NCI-H748 treated with DMSO at 0.1 percent for 48 hours (cell line): ENCODE data around the gene ME1.
"Not testable (repeated sequence)": the region's sequence is repeated elsewhere in the genome, so short reads cannot be mapped to it uniquely, and the experiment has no call there.

ENCODE experiments used
- DNase-seq: peaks from one replicate; lab custom pipeline; 2025; lab: John Stamatoyannopoulos, UW

Gene ME1

DNA sequence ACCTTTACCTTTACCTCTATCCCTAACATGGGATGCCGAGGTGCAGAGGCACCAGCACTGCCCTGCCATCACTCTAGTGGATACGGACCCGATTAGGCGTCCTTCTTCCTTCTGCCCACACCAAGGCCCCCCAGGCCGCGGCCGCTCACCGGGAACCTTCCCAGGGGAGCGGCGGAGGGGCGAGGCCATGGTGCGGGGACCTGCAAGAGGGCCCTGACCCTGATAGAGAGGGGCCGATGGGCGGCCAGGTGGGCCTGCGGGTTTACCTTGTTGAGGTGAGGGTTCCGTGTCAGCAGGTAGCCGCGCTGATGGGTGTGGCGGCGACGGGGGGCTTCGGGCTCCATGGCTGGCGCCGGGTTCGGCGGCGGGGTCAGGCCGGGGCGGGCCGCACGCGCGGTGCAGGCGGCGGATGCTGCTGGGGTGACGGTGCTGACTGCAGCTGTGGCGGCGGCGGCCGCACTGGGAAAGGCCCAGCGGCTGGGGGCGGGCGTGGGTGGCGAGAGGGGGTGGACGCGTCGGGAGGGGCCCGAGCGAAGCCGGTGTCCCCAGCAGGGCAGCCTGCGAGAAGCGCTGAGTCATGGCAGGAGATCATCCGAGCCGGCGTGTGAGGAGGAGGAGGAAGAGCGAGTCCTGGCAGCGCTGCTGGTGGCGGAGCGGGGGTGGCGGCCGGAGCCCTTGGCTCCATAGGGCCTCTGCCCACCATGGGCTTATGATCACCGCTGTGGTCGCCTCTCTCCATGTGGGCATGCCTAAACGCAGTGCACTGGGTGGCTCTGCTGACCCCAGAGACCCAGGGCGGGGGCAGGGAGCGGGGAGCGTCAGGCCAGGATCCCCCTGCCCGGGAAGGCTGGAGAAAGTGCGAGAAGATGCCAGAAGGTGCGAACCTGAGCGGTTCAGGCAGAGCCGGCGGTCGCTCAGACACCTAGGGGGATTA, at the start of gene ME1:
ME1 (minus strand) TSS at position 441 of the 934 bp plus-strand sequence; CDS start at position 344, 97 bp downstream.
- no peak for DNase-seq

DNA sequence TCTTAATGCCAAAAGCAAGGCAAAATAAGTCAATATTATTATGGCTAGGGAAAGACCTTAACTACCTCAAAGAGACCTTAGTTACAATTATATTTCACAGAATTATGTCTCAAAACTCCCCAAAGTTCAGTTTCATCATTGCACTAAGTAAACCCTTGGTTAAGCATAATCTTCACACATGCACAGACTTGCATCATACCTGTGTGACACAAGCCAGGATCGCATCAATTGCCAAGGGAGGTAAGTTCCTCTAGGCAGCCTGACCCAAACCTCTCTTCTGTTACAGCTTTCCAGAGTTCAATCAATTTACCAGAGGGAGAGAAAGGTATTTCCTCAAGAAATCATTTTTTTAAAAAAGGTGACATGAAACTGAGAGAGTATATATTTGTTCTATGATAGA, 49.6 kb upstream of the ME1 start:
- DNase-seq, result no peak

DNA sequence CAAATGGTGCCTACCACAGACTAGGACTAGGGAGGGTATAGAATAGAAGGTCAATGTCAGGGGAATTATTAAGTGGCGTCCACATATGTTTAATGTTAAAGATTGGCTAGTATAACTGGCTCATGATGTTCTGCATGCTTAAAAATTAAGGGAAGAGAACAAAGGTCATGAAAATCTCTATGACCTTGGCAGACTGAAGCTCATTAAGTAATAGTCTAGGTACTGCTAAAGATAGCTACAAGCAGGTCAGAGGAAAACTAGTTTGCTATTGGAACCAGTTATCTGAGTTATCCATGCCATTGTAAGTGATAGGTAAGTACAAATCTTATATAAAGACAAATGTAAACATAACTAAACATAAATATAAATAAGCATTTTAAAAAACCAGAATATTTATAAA, 48.5 kb upstream of the ME1 start:
- DNase-seq, result no peak

DNA sequence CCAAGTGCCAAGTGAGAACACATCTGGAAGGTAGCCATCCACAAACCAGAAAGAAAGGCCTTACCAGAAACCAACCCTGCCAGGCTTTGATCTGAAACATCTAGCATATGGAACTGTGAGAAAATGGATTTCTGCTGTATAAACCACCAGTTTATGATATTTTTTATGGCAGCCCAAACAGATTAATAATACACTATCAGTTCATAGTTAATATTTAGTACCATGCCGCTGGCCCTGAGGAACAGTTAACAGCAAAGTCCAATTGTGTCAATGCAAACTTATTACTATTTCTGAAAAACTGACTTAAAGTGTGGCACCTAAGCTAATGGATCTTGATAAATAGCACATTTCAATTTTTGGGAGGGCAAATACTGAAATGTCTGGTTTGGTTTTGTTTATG, 46.1 kb upstream of the ME1 start:
- DNase-seq, result no peak

DNA sequence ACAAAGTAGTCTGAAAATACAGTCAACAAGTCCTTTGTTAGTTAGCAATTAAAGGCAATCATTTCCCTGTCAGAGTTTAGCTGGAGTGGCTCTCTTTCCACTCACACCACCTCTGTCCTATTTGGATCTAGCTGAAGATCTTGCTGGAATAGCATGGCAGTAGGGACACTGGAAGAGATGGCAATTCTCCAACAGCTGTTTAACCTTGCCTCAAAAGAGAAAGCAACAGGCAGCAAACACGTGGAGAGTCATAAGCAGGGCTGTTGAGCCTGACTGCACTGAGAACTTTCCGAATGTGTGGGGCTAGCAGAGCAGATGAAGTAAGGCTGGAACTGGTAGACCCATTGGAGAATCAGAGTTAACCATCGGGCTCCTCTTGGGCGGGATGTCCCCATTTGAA, 43.5 kb upstream of the ME1 start:
- DNase-seq, result peak; percentile 77

DNA sequence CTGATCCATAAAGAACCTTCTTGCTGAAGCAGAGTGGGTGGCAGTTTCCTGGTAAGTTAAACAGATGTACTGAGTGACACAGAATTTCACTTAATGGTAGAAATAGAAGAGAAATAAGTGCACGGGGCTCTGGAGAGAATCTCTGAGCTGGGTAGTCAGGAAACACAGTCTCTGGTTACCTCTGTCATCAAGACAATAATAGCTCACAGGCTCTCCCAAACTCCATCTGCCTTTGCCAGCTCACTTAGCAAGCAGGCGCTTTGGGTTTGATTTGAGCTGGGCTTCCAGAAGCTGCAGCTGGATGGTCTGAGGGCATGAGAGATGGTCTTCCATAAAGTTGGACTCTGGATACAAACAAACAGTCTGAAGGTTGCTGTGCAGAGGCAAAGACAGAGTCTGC, 41.9 kb upstream of the ME1 start:
- no peak for DNase-seq

DNA sequence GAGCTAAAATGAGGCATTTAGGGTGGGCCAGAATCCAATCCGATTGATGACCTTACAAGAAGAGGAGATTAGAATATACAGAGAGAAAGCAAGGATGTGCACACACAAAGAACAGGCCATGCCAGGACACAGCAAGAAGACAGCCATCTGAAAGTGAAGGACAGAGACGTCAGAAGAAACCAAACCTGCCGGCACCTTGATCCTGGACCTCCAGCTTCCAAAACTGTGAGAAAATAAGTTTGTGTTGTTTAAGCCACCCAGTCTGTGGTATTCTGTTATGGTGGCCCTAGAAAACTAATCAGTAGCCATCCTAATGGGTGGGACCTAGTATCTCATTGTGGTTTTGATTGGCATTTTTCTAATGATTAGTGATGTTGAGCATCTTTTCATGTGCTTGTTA, 39.7 kb upstream of the ME1 start:
- no peak for DNase-seq

DNA sequence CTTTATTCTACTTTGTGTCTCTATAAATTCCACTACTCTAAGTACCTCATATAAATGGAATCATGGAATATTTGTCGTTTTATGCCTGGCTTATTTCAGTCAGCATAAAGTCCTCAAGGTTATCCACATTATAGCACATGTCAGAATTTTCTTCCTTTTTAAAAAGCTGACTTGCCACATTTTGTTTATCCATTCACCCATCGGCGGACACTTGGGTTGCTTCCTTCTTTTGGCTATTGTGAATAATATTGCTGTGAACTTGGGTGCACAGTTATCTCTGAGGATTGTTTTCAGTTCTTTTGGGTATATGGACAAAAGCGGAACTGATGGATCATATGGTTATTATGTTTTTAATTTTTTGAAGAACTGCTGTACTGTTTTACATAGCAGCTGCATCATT, 39.1 kb upstream of the ME1 start:
- DNase-seq, result no peak

DNA sequence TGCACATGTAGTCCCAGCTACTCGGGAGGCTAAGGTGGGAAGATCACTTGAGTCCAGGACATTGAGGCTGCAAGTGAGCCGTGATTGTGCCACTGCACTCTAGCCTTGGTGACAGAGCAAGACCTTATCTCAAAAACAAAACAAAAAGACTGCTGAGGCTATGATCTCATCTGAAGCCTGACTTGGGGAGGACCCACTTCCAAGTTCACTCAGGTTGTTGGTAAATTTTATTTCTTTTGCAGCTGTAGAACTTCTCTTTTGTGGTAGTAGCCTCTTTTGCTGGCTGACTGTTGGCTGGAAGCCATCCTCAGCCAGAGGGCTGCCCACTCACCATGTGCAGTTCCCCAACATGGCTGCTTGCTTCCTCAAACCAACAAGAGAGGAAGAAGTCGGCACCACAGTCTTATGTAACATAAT, 36.8 kb upstream of the ME1 start:
- no peak for DNase-seq

DNA sequence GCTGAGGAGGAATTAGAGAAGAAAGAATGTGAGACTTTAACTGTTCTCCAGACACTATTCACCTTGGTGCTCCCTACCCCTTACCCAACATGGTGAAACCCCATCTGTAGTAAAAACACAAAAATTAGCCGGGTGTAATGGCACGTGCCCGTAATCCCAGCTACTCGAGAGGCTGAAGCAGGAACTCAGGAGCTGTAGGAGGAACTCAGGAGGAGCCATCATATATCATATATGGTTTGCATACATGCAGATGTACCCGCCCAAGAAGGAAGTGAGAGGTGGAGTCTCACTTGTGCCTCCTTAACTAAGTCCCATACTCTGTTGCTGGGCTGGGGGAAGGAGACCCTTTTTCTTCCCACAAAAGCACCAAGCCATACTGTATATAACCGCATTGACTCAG, 35.5 kb upstream of the ME1 start:
- DNase-seq, result no peak

DNA sequence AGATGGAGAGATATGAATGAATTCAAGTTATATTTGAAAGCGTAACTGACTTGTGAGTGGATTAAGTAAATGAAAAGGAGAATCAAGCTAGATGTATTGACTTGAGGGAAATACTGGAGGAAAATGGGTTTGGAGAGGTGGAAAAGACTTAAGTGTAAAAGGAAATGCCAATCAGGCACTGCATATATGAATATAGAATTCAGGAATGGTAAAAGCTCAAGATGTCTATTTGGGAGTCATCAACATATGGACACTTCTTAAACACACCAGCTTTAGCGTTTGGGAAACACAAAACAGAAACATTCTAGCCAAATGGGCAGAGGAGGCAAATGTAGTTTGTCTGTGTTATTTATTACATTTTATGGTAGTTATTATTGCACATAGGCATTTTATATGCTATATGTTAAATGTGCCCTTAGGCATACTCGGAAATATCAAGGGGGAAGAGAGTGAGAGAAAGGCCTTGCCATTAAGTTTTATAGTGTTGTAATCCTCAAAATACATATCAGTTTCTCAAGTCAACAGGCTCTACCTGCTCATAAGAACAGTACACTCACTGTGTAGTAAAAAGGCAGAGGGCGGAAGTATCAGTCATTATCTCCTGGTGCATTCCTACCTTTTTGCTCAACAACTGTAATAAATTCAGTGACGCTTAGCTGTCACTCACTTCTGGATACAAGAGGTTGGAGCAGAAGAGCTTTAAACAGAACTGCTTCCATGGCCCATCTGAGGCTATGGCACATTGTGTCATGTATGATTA, 33.7 kb upstream of the ME1 start:
- DNase-seq, result no peak

DNA sequence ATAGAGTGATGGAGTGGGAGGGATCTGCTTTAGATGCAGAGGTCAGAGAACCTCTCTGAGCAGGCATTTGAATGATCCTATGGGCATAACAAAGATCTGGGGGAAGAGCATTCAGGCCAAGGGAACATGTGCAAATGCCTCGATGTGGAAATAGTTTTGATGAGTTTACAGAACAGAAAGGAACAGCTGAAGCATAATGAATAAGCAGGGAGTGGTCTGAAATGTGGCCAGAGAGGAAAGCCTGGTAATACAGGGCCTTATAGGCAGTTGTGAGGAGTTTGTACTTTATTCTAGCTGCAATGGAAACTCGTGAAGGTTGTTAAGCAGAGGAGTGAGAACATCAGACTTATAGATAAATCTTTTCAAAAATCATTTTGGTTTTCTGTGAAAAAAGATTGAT, 33.0 kb upstream of the ME1 start:
- no peak for DNase-seq

DNA sequence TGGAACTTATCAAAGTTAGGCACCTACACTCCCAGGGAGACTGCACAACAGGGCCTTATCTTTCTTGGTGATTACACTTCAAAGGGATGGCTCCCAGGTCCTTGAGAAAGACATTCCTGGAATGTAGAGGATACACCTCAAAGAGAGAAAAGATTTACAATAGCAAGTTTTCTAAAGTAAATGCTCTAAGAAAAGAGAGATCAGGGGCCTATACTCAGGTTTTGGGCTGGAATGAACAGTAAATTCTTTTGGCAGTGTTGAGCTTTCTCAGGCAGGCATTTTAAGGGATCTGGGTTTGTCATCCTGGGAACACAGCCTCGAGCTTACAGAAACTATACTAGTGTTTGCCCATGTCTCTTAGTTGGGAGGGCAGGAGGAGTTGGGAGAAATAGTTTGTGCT, 31.7 kb upstream of the ME1 start:
- DNase-seq, result no peak

DNA sequence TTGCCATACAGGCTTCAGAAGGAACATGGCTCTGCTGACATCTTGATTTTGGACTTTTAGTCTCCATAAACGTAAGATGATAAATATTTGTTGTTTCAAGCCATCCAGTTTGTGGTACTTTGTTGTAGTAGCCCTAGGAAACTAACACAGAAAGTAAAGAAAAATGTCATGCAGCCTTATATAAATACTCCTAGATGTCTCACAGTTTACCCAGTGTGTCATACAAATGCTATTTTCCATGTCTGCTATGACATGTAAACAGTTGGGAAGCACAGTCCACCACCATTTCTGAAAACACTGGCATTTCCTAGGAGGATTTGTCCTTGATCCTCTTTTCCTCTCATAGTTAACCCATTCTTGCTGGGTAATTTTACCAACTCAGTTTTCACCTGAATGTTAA, 30.6 kb upstream of the ME1 start:
- no peak for DNase-seq

DNA sequence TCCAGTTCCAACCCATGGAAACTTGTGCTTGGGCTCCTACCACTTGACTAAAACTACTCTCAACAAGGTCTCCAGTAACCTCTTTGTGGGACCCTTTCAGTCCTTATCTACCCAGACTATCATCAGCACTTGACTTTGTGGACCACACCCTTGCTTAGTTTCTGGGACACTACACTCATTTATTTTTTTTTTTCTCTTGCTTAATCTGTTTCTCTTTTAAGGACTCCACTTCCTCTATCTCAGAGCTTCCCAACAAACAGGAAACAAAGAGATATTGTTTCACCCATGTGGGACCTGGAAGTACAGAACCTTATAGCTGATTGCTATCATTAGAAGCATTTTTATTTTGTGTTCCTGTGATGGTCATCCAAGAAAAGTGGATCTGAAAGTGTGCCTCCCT, 28.8 kb upstream of the ME1 start:
- DNase-seq, result no peak

DNA sequence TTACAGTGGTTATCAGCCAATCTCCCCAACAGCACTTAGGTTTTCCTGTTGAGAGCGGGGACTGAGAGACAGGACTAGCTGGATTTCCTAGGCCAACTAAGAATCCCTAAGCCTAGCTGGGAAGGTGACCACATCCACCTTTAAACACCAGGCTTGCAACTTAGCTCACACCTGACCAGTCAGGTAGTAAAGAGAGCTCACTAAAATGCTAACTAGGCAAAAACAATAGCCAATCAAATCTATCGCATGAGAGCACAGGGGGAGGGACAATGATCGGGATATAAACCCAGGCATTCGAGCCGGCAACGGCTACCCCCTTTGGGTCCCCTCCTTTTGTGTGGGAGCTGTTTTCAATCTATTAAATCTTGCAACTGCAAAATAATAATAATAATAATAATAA, 19.2 kb upstream of the ME1 start:
- DNase-seq, result not testable (repeated sequence)

DNA sequence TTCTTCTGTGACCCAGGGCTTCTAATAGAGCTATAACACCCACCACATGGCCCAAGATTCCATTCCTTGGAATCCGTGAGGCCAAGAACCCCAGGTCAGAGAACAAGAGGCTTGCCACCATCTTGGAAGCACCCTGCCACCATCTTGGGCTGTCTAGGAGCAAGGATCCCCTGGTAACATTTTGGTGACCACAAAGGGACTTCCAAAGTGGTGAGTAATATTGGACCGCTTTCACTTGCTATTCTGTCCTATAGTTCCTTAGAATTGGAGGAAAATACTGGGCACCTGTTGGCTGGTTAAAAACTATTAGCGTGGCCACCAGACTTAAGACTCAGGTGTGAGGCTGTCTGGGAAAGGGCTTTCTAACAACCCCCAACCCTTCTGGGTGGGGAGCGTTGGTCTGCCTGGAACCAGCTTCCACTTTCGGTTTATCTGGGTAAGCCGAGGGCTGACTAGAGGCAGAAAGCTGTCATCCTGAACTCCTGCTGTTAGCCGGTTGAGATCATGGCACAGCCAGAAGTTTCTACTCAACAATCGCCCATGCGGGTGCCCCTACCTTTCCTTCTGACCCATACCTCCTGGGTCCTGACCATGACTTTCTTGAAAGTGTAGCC, 13.3 kb upstream of the ME1 start:
- DNase-seq, result not testable (repeated sequence)

DNA sequence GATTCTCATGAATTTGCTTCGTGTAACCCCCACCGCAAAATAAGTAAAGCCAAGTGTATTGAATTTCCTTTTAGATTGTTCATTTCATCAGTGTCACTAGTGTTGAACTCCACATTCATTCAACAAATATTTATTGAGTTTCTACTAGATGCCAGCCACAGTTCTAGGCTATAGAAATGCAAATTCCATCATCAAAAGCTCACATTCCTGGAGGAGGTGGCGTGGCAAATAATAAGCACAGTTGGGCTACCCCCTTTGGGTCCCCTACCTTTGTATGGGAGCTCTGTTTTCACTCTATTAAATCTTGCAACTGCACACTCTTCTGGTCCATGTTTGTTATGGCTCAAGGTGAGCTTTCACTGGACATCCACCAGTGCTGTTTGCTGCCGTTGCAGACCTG, 12.7 kb upstream of the ME1 start:
- no peak for DNase-seq

DNA sequence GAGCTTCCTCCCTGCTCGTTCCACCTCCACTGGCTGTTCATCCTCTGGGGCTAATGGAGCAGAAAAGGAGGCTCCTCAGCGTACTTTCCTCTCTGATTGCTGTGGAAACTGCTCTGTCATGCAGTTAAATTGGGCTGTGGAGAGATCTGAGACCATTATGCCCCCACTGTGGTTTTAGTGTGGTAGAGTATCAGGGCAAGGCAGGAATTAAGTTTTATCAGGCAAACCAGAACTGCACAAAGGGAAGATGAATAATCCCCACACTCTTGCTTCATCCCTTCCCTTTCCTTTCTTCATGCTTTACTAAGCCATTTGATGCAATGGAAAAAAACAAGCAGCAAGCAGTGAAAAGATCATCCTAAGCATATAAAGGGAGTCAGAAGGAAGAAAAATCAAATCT, 11.9 kb upstream of the ME1 start:
- DNase-seq, result no peak

DNA sequence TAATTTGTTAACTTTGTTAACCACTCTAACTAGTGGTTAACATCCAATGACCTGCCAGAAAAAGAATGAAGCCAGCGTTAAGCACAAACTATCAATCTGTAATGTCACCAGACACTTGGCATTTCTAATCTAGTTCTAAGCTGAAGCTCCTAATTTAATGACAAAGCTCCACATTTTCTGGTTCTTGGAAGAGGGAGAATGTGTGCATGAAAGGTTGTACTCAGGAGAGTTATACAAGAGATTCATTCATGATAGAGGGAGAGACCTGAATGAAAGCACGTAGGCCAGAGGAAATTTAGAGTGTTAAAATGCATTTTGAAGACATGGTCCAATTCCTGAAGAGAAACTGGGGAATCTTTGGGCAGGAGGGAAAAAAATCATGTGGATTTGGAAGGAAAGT, 8.3 kb upstream of the ME1 start:
- DNase-seq, result no peak

DNA sequence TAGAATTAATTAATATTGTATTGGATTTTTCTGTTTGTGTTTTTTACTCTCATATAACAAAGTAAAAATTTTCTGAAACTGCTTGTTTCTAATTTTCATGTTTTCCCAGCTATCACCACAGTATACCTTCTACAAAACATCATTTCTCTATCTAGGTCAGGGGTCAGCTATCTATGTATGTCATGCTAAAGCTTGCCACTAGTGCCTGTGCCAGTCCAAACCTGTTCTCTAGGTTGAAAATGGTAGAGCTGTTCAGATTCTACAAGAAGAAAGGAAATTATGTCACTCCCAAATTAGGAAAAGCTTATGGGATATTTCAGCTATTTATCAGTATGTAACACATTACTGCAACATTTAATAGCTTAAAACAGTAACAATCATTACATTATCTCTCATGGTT, 5.8 kb upstream of the ME1 start:
- DNase-seq, result no peak

DNA sequence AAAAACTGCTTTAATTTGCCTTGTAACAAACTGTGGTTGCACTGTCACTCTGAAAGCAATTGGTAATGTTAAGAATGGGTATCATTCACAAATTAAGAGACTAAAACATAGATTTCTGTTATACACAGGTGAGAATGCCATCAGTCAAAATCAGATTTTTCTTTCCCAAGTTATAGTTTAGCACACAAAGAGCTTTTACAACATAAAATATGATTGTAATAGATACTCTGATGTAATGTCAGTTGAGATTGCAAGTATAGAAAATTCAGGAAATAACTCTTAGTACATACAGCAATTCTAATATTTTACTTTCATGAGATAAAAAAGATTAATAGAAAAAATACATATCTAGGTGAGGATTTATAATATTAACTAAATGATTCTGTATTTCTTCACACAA, 2.3 kb upstream of the ME1 start:
- no peak for DNase-seq

DNA sequence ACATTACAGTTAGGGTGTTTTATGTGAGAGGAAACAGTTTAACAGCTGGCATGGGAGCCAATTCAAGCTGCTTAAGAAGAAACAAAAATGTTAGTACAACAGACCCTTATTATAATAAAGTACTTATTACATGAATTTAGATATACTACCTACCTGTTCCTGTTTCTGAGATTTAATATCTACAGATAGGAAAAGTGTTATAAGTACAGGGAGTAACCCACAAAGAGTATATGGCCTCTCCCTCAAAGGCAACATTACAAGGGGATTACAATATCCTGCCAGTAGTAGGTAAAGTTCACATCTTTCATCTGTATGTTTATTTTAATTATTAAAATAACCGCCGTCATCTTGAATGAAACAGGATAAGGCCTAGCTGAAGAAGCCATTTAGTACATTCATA, 1.8 kb upstream of the ME1 start:
- DNase-seq, result no peak
